Activated CD4-positive, alpha-beta T cell treated with anti-CD3 and anti-CD28 coated beads for 48 hours (primary cell): Measurements from ENCODE around the gene RALGAPA2.

Experiments used
- DNase-seq: peaks from one replicate; pipeline ENCODE4 v3.0.0-alpha.2; 2020

The RALGAPA2 gene

DNA sequence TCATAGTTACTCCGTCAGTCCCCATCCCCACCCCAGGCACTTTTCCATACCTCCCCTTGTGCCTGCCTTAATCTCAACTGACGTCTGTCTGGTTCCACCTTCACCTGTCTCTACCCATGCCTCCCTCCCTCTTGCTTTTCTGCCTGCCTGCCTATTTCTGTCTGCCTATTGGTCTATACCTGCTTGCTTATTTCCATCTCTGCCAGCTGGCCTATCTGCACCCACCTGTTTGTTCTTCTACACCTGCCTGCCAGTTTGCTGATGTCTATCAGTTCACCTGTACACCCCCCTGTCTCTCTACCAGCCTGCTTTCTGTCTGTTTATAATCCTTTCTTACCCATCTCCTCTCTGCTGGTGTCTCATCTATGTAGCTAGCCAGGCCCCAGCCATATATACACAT, 87.5 kb downstream of the RALGAPA2 start:
- no peak for DNase-seq

DNA sequence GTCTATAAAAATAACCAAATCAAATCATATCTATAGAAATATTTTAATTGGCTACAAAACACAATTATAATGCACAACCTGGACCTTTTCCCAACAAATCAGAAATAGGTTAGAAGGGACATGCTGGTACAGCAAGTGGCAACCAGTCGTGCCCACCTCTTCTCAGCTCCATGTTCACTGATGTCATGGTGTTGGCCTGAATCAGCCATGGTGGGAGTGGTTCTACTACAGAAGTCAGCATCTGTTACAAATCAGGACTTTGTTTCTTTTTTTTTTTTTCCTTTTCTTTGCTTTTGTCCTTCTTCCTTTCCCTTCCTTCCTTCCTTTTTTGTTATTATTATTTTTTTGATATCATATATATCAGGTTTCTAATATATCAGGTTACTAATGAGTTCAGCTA, 91.2 kb downstream of the RALGAPA2 start:
- no peak for DNase-seq

DNA sequence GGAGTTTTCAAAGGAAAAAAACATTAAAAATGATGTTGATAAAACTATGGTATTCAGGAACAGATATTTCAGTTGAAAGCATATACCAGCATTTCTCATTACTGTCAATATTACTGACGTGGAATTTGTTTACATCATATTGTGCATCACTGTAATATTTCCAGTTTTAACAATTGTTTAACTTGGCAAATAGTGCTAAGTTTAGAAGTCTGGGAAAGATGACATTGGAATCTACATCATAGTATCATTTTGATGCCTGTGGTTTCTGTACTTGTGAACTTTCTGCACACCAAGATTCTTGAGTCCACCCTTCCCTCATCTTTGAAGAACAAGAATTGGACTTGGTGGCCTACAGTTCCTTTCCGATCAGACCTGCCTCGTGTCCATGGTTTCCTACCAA, 98.1 kb downstream of the RALGAPA2 start:
- DNase-seq = no peak

DNA sequence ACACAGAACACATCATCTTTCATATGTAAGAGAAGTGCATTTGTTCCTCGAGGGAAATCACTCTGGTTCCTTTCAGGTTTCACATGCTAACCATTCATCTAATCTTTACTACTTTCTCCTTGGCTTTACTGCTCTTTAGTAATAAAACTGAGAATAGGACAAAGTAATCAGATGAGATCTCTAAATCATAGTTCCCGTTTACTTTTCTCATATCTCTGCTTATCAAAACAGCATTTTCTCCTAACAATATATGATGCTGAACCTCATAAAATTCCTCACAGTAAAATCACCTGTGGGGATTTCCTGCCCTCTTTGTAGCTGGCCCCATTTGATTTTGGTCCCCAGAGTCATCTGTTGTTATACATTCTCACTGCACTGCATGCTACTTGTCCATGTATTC, 100.2 kb downstream of the RALGAPA2 start:
- DNase-seq = no peak

DNA sequence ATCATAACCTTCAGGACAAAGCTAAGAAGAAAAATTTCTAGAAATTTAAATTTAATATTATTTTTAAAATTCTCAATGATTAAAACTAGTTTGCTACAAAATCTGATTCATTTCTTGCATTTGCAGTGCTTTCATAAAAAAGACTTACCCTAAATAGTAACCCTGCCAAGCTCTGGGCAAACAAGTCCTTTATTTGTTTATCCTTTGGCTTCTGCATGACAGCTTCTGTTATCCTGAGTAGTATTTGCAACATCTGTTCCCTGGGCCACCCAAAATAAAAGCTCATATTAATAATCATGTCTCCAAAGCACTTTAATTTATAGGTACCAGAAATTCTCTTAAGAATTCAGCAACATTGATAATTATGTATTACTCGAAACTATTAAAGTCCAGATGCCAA, 101.3 kb downstream of the RALGAPA2 start:
- no peak for DNase-seq

DNA sequence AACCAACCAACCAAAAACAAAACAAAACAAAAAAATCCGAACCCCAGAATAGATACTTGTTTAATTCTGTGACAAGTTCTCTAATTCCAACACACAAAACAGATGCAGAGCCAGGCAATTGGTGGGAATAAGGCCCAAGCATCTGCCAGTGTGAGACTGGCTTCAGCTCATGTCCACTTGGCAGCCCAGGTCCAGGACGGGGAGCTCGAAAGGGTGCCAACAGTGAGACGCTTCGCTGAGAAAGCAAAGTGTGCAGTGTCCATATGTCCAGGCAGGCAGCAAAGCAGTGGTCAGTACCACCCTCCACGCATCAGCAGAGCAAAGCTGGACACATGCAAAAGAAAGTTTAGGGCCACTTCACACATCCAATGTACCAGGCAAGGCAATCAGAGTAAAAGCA, 102.9 kb downstream of the RALGAPA2 start:
- no peak for DNase-seq

DNA sequence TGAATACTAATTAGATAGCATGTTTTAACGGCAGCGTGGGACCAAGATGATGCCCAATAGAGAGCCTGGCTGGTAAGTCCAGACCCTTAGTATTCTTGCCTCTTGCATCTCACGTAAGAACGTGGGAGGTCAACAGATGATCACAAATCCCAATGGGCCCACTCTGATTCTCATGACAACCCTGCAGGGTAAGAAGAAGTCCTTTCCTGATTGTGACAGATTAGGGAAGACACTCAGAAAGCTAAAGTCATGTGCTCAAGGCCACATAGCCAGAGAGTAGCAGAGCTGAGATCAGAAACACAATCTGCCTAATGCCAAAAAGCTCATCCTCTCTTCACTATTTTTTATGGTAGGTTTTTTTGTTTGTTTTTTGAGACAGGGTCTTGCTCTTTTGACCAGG, 103.8 kb downstream of the RALGAPA2 start:
- DNase-seq = no peak

DNA sequence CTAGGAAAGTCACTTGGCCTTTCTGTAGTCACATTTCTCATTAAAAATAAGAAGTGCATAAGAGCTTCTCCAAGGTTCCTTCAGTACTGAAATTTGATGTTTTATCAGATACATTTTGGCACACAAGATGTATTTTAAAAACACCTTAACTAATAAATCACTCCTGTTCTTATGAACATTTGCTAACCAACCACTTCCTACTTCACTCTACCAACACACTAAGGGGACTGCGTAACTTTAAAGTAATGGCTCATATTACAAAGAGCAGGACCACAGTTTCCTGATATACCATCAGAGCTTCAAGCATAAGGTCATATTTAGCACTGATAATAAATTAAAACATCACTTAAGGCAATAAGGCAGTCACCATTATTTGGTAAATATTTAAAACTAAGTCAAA, 104.4 kb downstream of the RALGAPA2 start:
- DNase-seq = no peak

DNA sequence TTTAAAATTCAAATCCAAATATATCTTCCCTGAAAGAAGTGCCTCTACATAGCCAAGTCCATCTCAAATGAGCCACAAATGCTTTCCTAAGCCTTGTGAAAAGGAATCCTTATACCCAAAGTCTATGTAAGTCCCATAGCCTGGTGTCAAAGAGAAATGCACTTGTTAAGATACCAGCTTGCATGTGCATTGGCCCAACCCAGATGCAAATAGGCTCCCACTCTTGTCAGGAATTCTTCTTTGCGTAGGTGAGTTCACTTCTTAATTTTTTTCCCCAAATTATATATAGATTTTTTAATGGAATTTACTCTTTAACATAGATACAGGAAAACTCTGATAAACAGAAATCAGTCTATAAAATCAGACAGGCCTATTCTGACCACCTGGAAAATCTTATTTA, 105.6 kb downstream of the RALGAPA2 start:
- no peak for DNase-seq

DNA sequence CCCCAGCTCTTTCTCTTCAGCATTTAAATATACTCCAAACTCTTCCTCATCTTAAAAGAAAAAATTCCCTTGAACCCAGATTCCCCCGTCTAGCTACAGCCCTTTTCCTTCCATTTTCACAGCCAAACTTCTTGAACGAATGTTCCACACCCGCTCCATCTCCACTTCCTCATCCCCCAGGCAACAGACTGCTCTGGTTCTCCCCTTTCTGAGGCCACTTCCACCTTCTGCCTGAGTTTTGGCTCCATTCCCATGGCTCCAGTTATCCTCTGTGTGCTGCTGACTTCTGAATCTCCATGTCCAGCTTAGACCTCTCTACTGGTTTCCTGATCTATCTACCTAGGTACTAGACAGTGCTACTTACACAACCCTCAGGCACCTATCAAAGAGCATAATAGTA, 106.4 kb downstream of the RALGAPA2 start:
- DNase-seq = no peak

DNA sequence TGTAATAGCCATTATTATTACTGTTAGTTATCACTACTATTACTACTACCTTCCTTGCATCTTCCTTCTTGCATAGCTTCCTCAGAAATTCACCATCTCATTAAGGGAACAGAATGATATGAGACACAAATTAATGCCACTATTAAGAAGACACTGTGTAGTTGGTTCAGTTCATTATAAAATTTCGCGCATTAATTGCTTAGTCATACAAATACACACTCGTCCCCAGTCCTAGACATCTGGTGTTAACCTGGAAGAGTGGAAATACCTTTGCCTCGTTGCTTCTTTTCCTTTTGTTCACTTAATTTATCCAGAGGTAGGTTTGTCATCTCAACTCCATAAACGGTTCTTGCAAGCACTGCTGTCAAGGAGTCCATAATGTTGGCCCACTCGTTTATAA, 107.5 kb downstream of the RALGAPA2 start:
- no peak for DNase-seq

DNA sequence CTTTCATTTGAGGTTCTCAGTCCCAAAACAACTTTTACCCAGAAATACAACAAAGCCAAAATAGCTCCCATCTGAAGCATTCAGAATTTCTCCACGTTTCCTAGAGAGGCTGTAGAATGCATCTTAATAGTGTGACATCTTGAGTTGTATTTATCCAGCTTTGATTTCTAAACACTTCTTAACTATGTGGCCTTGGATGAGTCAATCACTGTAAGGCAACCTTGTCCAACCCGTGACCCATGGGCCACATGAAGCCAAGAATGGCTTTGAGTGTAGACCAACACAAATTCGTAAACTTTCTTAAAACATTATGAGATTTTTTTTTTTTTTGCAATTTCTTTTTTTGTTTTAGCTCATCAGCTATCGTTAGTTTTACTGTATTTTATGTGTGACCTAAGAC, 108.1 kb downstream of the RALGAPA2 start:
- DNase-seq = no peak

DNA sequence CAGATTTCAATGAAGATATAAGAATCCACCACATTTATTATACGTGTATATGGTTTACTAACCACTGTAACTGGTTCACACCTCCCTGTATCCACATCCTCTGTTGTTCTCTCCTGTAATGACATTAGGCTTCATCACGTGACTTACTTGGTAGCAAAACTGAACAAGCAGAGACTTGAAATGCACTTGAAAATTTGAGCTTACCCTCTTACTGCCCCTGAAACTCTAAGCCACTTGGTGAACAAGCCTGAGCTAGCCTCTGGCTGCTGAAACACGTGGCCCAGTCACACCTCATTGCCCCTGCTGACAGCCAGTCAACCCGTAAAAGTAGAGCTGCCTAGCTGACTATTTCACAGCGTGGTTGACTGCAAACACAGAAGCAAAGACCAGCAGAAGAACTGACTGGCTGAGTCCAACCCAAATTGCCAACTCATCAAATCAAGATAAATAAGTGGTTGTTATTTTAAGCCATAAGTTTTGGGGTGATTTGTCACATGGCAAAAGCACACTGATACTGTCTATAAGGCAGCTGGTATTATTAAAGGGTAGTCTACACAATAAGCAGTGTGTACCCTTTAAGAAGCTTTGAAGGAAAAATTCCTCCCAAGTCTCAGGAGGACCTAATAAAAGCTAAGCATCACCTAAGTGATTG, 109.0 kb downstream of the RALGAPA2 start:
- DNase-seq = no peak

DNA sequence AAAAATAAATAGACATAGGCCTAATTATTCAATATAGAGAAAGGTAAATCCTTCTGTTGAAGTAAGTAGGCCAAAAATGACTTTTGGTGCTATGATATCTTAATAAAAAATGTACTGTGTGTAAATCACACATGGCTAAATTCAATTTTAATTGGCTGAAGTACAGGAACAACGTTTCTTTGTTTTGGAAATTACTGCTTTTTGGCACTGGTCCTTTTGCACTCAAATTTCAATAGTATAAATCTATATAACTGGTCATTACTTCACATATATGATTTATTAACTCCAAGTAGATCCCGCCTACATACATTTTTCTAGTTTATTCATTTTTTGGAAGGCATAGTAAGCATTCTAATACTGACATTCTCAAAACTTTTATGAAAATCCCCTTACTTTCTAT, 114.5 kb downstream of the RALGAPA2 start:
- no peak for DNase-seq

DNA sequence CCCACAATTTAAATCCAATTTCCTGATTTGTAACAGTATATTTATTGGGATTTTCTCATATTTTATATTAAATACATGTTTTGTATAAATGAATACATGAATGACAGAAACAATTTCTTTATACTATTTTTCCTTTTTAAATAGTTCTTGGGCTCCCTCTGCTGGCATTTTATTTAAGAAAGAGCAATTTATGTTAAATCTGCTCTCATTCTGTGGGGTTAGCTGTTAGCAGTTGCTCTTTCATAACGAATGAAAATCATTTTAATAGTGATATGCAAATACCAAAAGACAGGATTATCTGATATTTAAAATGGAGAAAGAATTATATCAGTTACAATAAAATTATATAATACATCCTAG, 118.3 kb downstream of the RALGAPA2 start:
- no peak for DNase-seq

DNA sequence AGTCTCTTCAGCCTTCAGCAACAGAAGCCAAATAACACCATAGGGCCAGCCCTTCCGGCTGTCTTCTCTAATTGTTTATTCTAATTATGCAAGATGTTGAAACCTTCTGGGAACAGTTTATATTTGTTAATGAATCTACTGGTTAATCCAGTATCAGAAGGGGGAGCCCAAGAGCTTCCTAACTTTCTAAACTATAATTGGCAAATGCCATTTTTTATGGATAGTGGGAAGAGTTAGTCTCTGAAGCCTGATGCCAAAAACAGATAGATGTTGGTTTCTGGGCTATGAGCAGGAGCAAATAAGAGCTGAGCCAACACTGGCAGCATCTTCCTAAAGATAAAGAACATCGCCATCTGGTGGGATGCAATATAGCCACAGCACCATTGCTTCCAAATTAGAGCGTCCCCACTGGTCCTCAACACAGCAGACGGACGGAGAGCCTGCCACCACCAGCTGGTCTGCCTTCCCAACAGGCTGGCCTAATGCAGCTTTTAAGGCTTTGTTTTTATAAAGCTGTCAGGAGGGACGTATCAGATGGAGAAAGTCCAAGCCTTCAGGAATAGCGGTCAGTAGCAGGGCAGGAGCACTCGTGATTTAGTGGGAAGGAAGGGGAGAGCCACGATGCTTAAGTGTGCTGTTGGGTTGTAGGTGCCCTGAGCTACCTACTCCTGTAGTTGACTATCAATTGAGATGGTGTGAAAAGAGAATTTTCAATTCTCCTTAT, 118.8 kb downstream of the RALGAPA2 start:
- DNase-seq = peak; percentile 41

DNA sequence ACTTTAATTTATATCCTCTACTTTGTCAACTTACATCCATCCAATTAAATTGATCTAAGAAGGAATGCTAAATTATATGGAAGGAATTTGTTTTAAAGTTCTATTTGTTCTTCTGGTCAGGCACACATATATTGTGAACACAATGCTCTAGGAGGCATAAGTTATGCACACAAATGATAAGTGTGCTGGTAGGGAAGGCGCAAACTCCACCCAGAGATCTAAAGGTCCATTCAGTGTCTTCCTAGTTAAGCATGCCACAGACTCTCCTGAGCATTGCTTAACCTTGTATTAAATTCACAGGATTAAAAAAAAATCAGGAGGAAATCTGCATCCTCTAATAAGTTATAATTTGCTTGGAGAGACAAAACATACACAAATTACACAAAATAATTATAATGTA, 127.3 kb downstream of the RALGAPA2 start:
- DNase-seq = no peak

DNA sequence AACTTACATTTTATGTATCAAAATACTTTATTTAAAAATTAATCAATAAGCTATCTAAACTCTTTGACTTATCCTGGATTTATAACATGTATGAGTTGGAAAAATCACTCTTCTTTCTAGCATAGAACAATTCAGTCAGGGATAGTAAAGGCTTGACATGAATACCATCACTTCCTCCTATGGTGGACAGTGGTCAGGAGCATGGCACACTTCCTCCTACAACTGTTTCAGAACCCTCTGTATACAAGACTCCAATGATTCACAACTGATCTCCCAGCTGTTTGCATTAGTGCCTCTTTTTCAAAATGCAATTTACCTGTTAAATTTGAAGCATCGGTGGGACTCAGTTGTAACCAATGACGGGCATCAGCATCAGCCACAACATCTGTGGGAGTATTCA, 129.7 kb downstream of the RALGAPA2 start:
- no peak for DNase-seq

DNA sequence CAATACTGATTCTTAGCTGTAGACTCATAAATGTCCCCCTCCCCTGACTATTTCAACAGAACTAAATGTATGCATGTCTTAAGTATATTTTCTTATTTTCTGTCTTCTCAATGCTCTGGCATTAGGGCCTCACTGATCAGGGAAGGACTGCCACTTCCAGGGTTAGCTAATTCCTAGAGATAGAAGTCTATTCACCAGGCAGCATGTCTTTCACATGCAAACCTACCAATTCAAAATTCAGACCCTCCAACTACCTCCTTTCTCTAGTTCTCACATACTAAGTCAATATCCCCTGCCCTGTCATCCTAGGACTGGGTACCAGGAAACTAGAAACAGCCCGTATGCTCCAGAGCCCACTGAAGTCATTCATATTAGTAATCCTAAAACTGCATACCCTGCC, 132.3 kb downstream of the RALGAPA2 start:
- DNase-seq = no peak

DNA sequence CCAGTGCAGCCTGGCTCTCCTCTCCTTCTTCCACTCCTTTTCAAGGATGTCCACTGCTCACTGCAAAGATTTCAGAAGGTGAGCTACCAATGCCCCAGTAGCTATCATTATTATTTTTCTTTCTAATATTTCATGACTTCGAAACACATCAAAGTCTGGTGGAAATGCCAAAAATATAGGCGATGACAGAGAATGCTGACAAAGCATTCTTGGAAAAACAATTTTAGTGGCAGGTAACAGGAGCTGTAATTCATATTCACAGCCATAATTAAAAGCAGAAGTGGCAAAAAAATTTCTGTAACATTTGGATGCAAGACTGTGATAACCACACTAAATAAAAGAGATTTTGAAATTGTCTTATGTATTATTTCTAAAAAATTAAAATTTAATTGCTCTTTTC, 133.6 kb downstream of the RALGAPA2 start:
- no peak for DNase-seq

DNA sequence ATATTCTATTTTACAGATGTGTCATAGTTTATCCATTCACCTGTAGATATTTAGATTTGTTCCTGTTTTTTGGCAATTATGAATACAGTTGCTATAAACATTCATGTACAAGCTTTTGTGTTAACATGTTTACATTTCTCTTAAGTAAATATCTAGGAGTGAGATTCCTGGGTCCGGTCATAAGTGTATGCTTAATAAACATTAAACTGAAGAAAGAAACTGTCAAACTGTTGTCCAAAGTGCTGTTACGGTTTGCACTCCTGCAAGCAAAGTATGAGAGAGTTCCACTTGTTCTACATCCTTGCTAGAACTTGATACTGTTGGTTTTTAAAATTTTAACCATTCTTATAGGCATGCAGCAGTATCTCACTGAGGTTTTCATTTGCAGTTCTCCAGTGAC, 138.6 kb downstream of the RALGAPA2 start:
- DNase-seq = no peak

DNA sequence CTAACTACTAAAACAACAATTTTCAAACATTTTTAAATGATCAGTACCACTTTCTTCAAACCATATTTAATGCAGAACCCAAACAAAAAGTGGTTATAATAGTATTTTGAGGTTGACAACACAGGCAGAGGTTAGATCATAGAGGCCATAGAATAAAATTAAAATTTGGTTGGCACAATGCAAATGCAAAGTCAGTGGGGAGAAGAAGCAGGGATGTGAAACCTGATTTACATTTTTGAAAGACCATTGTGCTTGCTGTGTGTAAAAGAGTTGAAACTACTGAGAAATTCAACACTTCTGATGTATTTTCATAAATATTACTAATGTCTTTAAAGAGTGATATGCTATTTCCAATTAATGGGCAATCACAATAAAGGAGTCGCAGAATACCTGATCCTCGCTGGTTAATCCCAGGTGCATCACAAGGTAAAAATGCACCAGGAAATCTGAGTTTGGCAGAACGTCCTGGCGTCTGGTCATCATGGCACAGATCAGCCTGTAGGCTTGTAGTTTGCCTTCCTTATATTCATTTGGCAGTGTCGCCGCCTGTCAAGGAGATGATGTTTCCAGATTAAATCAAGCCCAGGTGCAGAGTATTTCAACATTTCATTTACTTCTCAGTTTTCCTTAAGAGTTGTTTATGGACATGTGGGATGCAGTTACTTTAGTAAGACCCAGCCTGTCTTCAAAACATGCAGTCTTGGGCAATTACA, 141.2 kb downstream of the RALGAPA2 start:
- no peak for DNase-seq

DNA sequence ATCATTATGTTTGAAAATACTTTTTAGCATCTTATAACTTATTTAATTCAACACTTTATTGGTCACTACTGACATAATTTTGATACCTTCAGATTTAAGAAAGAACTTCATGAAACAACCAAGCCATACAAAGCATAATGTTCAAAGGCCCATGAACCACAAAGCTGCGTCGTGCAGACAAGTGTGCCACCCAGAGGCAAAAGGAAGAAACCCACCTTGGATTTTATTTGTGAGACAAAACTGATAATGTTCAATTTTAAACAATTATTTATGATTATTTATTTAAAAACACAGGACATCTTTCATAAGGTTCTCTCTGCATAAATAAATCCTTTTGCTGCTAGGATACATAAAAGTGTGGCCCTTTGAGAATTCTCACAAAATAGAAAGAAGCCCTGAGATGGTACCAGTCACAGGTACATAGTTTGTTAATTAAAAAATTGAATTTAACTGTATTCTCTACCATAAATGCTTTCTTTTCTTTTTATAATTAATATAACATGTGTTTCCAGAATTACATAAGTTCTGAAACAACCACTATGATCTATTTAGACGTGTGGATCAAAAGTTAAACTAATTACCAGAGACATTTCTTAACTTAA, 143.7 kb downstream of the RALGAPA2 start:
- DNase-seq = peak; percentile 54

DNA sequence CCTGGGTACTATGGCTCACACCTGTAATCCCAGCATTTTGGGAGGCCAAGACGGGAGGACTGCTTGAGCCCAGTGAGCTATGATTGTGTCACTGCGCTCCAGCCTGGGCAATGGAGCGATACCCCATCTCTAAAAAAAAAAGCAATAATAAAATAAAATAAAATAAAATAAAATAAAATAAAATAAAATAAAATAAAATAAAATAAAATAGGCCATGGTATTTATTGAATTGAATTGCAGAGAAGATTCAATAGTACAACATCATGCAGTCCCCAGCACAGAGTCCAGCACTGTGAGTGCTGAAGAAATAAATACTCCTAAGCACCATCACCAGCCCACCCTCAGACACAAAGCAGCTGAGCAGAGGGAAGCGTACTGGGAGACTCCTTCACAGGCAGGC, 144.7 kb downstream of the RALGAPA2 start:
- no peak for DNase-seq
